GM12873 (cell line): Measurements from ENCODE around the gene IPO13.

Experiments used
- CTCF ChIP-seq: IDR thresholded peaks from 2 replicates; pipeline ENCODE4 v1.5.1; 2012; ENCODE audit warnings: low read depth, mild to moderate bottlenecking, moderate library complexity, low read length, control low read depth; ENCODE audit not compliant: insufficient read depth; ENCODE audit errors: missing control alignments

IPO13 gene

GRCh38 chr1:43971336-43971980 lies 24.7 kb downstream of the IPO13 start:
- no peak for TF ChIP-seq CTCF

GRCh38 chr1:43973981-43974442 lies 27.3 kb downstream of the IPO13 start:
- no peak for TF ChIP-seq CTCF

GRCh38 chr1:43974443-43975248 lies 27.9 kb downstream of the IPO13 start, which contains the start of gene ATP6V0B:
Gene ATP6V0B (plus strand): TSS chr1:43974960. CDS start chr1:43975041, 81 bp downstream.
- TF ChIP-seq CTCF = peak; percentile 4

- TF ChIP-seq CTCF = no peak
Measured at GRCh38 chr1:43975249-43975961, 28.7 kb downstream of the IPO13 start.

- no peak for TF ChIP-seq CTCF
Measured at GRCh38 chr1:43976045-43976444, 29.3 kb downstream of the IPO13 start.

GRCh38 chr1:43976890-43977289 lies 30.1 kb downstream of the IPO13 start:
- TF ChIP-seq CTCF = no peak

- no peak for TF ChIP-seq CTCF
Measured at GRCh38 chr1:43977376-43978263, 30.9 kb downstream of the IPO13 start.
